ENCODE measurements around the gene PHACTR1. TPM values are rescaled to one million over a fixed set of nuclear protein-coding genes. Genes with fewer than 3 reads are reported as not detected.
A peak's percentile ranks its signal among the peaks of the same experiment; 100 is the strongest.
"Not testable (repeated sequence)": the region's sequence is repeated elsewhere in the genome, so short reads cannot be mapped to it uniquely, and the experiment has no call there.

The PHACTR1 gene
- polyA plus RNA-seq, 2 of the 4 experiments (the other 2 are of a cell fraction): not detected

DNA sequence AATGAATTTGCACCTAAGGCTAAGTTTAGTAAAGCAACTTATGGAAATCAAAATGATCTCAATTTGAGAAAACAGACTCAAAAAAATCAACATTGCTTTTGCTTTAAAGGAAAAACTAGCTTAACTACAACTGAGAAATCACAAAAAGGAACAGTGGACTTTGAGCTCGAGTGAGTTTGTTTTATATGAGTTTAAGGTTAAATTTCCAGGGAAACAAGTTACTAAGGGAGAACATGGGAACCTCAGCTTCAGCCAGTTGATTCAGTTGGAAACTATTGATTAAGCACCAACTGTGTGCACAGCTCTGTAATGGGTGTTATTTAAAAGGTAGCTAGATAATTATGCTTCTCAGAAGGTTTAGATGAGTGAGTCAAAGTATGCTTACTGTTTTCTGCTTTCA, 526.0 kb downstream of the PHACTR1 start (continued):
- TF ChIP-seq RARB (CRISPR knock-in tag; IDR thresholded peaks at IDR 0.05): no peak
- TF ChIP-seq, protein P1, sequence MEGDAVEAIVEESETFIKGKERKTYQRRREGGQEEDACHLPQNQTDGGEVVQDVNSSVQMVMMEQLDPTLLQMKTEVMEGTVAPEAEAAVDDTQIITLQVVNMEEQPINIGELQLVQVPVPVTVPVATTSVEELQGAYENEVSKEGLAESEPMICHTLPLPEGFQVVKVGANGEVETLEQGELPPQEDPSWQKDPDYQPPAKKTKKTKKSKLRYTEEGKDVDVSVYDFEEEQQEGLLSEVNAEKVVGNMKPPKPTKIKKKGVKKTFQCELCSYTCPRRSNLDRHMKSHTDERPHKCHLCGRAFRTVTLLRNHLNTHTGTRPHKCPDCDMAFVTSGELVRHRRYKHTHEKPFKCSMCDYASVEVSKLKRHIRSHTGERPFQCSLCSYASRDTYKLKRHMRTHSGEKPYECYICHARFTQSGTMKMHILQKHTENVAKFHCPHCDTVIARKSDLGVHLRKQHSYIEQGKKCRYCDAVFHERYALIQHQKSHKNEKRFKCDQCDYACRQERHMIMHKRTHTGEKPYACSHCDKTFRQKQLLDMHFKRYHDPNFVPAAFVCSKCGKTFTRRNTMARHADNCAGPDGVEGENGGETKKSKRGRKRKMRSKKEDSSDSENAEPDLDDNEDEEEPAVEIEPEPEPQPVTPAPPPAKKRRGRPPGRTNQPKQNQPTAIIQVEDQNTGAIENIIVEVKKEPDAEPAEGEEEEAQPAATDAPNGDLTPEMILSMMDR (IDR thresholded peaks at IDR 0.05): no peak
- no peak for TF ChIP-seq HEYL (CRISPR knock-in tag; IDR thresholded peaks at IDR 0.05)
- no peak for TF ChIP-seq FOSL2 (IDR thresholded peaks at IDR 0.05)
- TF ChIP-seq FOSL2 (CRISPR knock-in tag; IDR thresholded peaks at IDR 0.05): no peak
- no peak for TF ChIP-seq POLR2AphosphoS2 (conservative IDR thresholded peaks at IDR 0.05; ENCODE audit: low read length)

DNA sequence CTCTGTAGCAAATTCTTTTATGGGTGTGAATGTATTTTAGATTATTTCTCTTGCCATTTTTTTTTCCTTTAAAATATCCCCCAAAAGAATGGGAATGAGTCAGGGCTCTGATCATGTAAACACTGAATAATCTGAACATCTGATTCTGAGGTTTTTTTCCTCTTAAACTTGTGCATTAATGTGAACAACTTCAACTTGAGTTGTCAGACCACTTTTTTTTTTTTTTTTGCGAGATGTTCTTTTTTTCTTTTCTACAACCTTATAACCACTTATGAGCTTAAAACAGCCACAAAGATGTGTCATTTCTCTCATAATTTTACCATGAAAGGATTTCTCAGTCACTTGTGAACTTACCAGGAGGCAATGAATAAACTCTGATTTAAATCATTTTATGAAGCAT, 526.5 kb downstream of the PHACTR1 start:
- FAIRE-seq (no peak), DNase-seq (ENCODE audit: low read depth in 1 of 2, low spot score in 1 of 2) (no peak), ATAC-seq (no peak)
- ChIA-PET POLR2A (interaction anchor here (0.6 kb wide), 1 partner anchor 21 kb away, joined by 3 read pairs; no protein-coding TSS in a partner anchor), CTCF (no interaction called here)
- TF ChIP-seq POLR2A (IDR thresholded peaks at IDR 0.05; ENCODE audit: low read length): no peak
- Histone ChIP-seq H3K4me2 (no peak overlapping the region), H3K27ac (no peak overlapping the region), H3K9me3 (no peaks in the 10 kb centered on the region), H3K4me3 (no peak overlapping the region), H3K4me1 (no peaks in the 10 kb centered on the region)
- 85% methylated on average over 1 of the region's 1 CpG for WGBS (ENCODE audit: missing lambda C conversion rate)

DNA sequence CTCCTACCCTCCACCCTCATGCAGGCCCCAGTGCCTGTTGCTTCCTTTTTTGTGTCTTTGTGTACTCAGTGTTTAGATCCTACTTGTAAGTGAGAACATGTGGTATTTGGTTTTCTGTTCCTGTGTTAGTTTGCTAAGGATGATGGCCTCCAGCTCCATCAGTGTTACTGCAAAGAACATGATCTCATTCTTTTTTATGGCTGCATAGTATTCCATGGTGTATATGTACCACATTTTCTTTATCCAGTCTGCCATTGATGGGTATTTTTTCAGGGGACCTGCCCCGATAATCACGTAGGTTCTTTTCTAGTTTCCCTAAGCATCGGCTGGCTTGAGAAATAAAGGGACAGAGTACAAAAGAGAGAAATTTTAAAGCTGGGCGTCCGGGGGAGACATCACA, 527.2 kb downstream of the PHACTR1 start:
- H3K27ac ChIP-seq; CTCF ChIA-PET; H3K4me3 ChIP-seq; H3K4me1 ChIP-seq; ATAC-seq; FAIRE-seq; H3K9me3 ChIP-seq; DNase-seq (ENCODE audit: low read depth in 1 of 2, low spot score in 1 of 2); H3K4me2 ChIP-seq: not testable (repeated sequence)
- POLR2A ChIA-PET: interaction anchor here (0.6 kb wide), 1 partner anchor 20 kb away, joined by 3 read pairs; no protein-coding TSS in a partner anchor
- WGBS (ENCODE audit: missing lambda C conversion rate): 75% methylated on average over 5 of the region's 5 CpGs

DNA sequence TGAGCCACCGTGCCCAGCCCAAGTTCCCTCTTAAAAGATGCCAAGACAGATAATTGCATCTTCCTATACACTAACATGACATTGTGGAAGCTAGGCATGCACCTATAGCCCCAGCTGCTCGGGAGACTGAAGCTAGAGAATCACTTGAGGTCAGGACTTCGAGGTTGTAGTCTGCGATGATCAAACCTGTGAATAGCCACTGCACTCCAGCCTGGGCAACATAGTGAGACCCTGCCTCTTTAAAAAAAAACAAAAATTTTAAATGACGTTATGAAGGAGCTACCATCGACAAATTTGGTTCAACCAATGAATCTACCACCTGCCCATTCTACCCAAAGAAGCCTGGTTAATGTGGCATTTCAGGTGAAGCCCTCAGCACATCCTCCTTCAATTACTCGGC, 531.1 kb downstream of the PHACTR1 start:
- TF ChIP-seq KDM1A (IDR thresholded peaks at IDR 0.05; ENCODE audit: low read depth): no peak
- no peak for TF ChIP-seq HOXB13 (CRISPR knock-in tag; IDR thresholded peaks at IDR 0.05; ENCODE audit: low read depth)
- TF ChIP-seq CBX2 (IDR thresholded peaks at IDR 0.05; ENCODE audit: borderline replicate concordance, low read depth): no peak
- no peak for TF ChIP-seq EP300 (IDR thresholded peaks at IDR 0.05)
- TF ChIP-seq JUNB (IDR thresholded peaks at IDR 0.05): no peak
- no peak for TF ChIP-seq RAD21 (conservative IDR thresholded peaks at IDR 0.05 in 1 of 2, IDR thresholded peaks at IDR 0.05 in 1 of 2)
- TF ChIP-seq, protein P2, sequence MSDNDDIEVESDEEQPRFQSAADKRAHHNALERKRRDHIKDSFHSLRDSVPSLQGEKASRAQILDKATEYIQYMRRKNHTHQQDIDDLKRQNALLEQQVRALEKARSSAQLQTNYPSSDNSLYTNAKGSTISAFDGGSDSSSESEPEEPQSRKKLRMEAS (IDR thresholded peaks at IDR 0.05): no peak
- no peak for TF ChIP-seq HEYL (CRISPR knock-in tag; IDR thresholded peaks at IDR 0.05)
- no peak for TF ChIP-seq MYC (IDR thresholded peaks at IDR 0.05; ENCODE audit: borderline replicate concordance, low read length)
- no peak for TF ChIP-seq TP53 (CRISPR knock-in tag; IDR thresholded peaks at IDR 0.05)
- FAIRE-seq (no peak), DNase-seq (ENCODE audit: low read depth in 1 of 2, low spot score in 1 of 2) (no peak), ATAC-seq (no peak)
- WGBS (ENCODE audit: missing lambda C conversion rate): 46% methylated on average over 6 of the region's 7 CpGs
- Histone ChIP-seq H3K9me3 (no peaks in the 10 kb centered on the region), H3K4me2 (no peak overlapping the region), H3K4me3 (no peak overlapping the region), H3K27ac (no peak overlapping the region), H3K4me1 (no peaks in the 10 kb centered on the region)
- CTCF ChIA-PET: interaction anchor here (1.2 kb wide), 1 partner anchor 8 kb away, joined by 3 read pairs; no protein-coding TSS in a partner anchor
- POLR2A ChIA-PET: no interaction called here

DNA sequence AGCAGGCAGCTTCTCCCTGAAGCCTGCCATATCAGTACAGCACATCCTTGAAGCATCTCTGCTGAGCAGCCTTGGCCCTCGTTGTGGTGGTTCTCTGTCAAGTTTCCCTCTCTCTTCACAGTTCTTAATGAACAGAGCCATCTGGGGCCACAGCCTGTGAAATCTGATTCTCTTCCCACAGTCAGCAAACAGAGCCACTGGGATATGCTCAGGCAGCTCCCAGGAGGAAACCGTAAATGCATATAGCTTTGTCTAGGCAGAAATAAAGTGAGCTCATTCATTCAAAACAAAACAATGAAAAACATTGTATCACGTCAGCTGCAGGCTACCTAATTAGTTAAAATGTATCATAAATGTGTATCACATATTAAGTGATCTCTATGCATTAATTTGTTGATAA, 531.5 kb downstream of the PHACTR1 start:
- no peak for ATAC-seq
- TF ChIP-seq, protein P3, sequence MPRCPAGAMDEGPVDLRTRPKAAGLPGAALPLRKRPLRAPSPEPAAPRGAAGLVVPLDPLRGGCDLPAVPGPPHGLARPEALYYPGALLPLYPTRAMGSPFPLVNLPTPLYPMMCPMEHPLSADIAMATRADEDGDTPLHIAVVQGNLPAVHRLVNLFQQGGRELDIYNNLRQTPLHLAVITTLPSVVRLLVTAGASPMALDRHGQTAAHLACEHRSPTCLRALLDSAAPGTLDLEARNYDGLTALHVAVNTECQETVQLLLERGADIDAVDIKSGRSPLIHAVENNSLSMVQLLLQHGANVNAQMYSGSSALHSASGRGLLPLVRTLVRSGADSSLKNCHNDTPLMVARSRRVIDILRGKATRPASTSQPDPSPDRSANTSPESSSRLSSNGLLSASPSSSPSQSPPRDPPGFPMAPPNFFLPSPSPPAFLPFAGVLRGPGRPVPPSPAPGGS (IDR thresholded peaks at IDR 0.05): no peak
- TF ChIP-seq HEYL (CRISPR knock-in tag; IDR thresholded peaks at IDR 0.05): no peak
- TF ChIP-seq, protein P1 (IDR thresholded peaks at IDR 0.05): no peak
- no peak for TF ChIP-seq NFE2L2 (conservative IDR thresholded peaks at IDR 0.05; ENCODE audit: low read length)
- TF ChIP-seq HOXB13 (CRISPR knock-in tag; IDR thresholded peaks at IDR 0.05; ENCODE audit: low read depth): no peak
- POLR2A ChIA-PET: no interaction called here
- Histone ChIP-seq H3K27ac (no peak overlapping the region), H3K4me2 (no peak overlapping the region), H3K4me3 (no peak overlapping the region), H3K4me1 (no peaks in the 10 kb centered on the region), H3K9me3 (no peaks in the 10 kb centered on the region)
- CTCF ChIA-PET: interaction anchor here (1.2 kb wide), 1 partner anchor 8 kb away, joined by 3 read pairs; no protein-coding TSS in a partner anchor
- DNase-seq (ENCODE audit: low read depth in 1 of 2, low spot score in 1 of 2): peak in 1 of 2 experiments; percentile 2
- no peak for FAIRE-seq
- 58% methylated on average over 3 of the region's 3 CpGs for WGBS (ENCODE audit: missing lambda C conversion rate)

Measured in A549 (cell line).